ENCODE data around the gene LRTM2.

GRCh38 chr12:1826867-1827705, 6.7 kb downstream of the LRTM2 start:
- TF ChIP-seq CTCF (conservative IDR thresholded peaks at IDR 0.05) (no peak), EZH2 (IDR thresholded peaks at IDR 0.05; ENCODE audit: low read depth) (no peak)

Measured in PC-9 (cell line).